Activated CD8-positive, alpha-beta T cell treated with anti-CD3 and anti-CD28 coated beads for 36 hours (primary cell): Measurements from ENCODE around the gene SOD3. TPM values are rescaled to one million over a fixed set of nuclear protein-coding genes. Genes with fewer than 3 reads are reported as not detected.

Source experiments
- ATAC-seq: fragments of 200-7000 bp; cut with Tn5 transposase; one replicate; pipeline ENCODE4 v1.10.0; 2021; ENCODE audit warnings: mild to moderate bottlenecking, moderate library complexity
- CTCF ChIA-PET: fragments of 350-600 bp; sonication (Branson Sonifier 250); formaldehyde crosslinking; loops from one replicate; lab custom pipeline; 2021; ENCODE audit warnings: antibody characterized with exemption; lab: Charles Lee
- POLR2A ChIA-PET: fragments of 350-600 bp; sonication (Branson Sonifier 250); formaldehyde crosslinking; loops from one replicate; lab custom pipeline; 2021; ENCODE audit warnings: antibody characterized with exemption; lab: Charles Lee
- DNase-seq: peaks from one replicate; pipeline ENCODE4 v3.0.0-alpha.2; 2020
- H3K27ac Mint-ChIP-seq: one replicate; pipeline ENCODE4 v1.8.0; 2021; ENCODE audit warnings: mild to moderate bottlenecking, mixed read lengths
- H3K27me3 Mint-ChIP-seq: one replicate; pipeline ENCODE4 v1.8.0; 2021; ENCODE audit warnings: mixed read lengths
- H3K36me3 Mint-ChIP-seq: one replicate; pipeline ENCODE4 v1.8.0; 2021; ENCODE audit warnings: low read depth, mixed read lengths
- H3K4me1 Mint-ChIP-seq: one replicate; pipeline ENCODE4 v1.8.0; 2021; ENCODE audit warnings: low read depth, mixed read lengths
- H3K4me3 Mint-ChIP-seq: one replicate; pipeline ENCODE4 v1.8.0; 2021; ENCODE audit warnings: mild to moderate bottlenecking, moderate library complexity, mixed read lengths
- H3K9me3 Mint-ChIP-seq: one replicate; pipeline ENCODE4 v1.8.0; 2021; ENCODE audit warnings: mixed read lengths
- intact Hi-C: fragments of 100-400 bp; cut with micrococcal nuclease; formaldehyde crosslinking; loops from one replicate; pipeline ENCODE4 v1.10.0; 2022
- total RNA-seq, 2 experiments: library from RNA; stranded (reverse); gene quantifications; one replicate each; pipeline ENCODE4 v1.2.3, GENCODE V29; 2021
- TF ChIP-seq, protein P1 (sequence below): fragments of 200-600 bp; IDR thresholded peaks from one replicate; pipeline ENCODE4 v1.8.0; 2022; ENCODE audit warnings: antibody characterized with exemption, mild to moderate bottlenecking

SOD3 gene
- total RNA-seq, 2 experiments from 2014 or later = not detected

DNA sequence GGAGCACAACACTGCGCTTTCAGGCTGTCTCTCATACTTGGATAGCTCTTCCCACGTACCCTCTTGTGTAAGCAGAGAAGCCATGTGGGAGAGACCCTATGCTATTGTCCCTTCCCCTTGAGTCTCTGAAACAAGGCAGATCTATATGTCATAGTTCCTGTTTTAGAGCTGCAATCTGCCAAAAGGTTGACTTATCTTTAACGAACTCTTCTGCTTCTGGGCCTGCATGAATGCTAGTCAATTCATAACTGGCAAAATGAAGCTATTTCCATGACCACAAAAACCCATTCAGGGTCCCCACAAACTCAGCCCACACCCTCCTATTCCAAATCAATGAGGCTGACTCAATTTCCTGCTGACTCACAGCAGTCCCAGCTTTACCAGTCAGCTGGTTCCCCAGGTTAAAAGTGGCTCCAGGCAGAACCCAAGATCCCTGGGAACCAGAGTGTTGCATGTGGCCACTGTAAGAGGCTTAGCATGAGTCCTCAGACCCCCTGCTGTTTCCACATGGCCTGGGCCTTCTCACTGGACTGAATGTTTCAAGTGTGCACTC lies 25.3 kb upstream of the SOD3 start:
- ChIA-PET CTCF (interaction anchor here (1.0 kb wide), 1 partner anchor 19 kb away, joined by 3 read pairs; no protein-coding TSS in a partner anchor), POLR2A (no interaction called here)
- no peak for DNase-seq
- TF ChIP-seq, protein P1, sequence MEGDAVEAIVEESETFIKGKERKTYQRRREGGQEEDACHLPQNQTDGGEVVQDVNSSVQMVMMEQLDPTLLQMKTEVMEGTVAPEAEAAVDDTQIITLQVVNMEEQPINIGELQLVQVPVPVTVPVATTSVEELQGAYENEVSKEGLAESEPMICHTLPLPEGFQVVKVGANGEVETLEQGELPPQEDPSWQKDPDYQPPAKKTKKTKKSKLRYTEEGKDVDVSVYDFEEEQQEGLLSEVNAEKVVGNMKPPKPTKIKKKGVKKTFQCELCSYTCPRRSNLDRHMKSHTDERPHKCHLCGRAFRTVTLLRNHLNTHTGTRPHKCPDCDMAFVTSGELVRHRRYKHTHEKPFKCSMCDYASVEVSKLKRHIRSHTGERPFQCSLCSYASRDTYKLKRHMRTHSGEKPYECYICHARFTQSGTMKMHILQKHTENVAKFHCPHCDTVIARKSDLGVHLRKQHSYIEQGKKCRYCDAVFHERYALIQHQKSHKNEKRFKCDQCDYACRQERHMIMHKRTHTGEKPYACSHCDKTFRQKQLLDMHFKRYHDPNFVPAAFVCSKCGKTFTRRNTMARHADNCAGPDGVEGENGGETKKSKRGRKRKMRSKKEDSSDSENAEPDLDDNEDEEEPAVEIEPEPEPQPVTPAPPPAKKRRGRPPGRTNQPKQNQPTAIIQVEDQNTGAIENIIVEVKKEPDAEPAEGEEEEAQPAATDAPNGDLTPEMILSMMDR = no peak
- H3K4me1 Mint-ChIP-seq = no peaks in the 10 kb centered on the region
- intact Hi-C loops = no loop called here
- no peaks in the 10 kb centered on the region for H3K9me3 Mint-ChIP-seq
- no peak overlapping the region for H3K27ac Mint-ChIP-seq
- no peaks in the 10 kb centered on the region for H3K27me3 Mint-ChIP-seq
- ATAC-seq = no peak
- H3K36me3 Mint-ChIP-seq = no peaks in the 10 kb centered on the region
- H3K4me3 Mint-ChIP-seq = no peak overlapping the region

DNA sequence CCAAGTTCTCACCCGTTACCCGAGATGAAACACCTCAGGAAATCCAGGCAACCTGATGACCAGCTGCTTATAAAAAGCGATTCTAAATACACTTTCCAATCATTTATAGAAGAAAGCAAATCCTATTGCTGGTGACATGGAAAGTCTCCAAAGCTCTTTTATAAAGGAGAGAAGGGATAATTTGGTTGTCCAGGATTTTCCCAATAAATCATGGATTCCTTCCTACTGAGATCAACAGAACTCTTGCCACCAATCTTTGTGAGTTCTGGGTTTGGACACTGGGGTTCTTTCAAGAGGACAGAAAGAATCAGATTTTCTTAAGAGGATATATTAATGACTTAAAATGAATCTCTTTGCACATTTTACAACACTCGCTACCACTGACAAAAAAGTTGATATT lies 24.7 kb upstream of the SOD3 start:
- ATAC-seq = no peak
- intact Hi-C loops = no loop called here
- Mint-ChIP-seq H3K27ac (no peak overlapping the region), H3K27me3 (no peaks in the 10 kb centered on the region), H3K36me3 (no peaks in the 10 kb centered on the region), H3K4me1 (no peaks in the 10 kb centered on the region), H3K4me3 (no peak overlapping the region), H3K9me3 (no peaks in the 10 kb centered on the region)
- no peak for DNase-seq
- CTCF ChIA-PET = interaction anchor here (1.0 kb wide), 1 partner anchor 19 kb away, joined by 3 read pairs; no protein-coding TSS in a partner anchor
- TF ChIP-seq, protein P1 = no peak
- POLR2A ChIA-PET = no interaction called here

DNA sequence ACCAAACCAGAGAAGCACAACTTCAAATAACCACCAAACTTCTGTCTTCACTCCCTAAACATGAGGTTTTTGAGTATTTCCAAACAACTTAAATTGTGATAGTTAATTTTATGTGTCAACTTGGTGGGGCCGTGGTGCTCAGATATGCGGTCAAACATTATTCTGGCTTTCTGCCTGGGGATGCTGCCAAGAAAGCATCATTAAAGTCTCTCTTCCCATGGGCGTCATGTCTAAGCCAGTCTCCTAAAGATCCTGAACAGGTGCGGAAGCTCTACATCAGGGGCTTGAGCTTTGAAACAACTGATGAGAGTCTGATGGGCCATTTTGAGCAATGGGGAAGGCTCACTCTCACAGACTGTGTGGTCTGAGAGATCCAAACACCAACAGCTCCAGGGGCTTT lies 24.1 kb upstream of the SOD3 start:
- no peaks in the 10 kb centered on the region for H3K27me3 Mint-ChIP-seq
- intact Hi-C loops = no loop called here
- DNase-seq (no peak), ATAC-seq (no peak)
- H3K4me1 Mint-ChIP-seq = no peaks in the 10 kb centered on the region
- no peaks in the 10 kb centered on the region for H3K9me3 Mint-ChIP-seq
- H3K4me3 Mint-ChIP-seq = no peak overlapping the region
- TF ChIP-seq, protein P1 = no peak
- H3K27ac Mint-ChIP-seq = no peak overlapping the region
- CTCF ChIA-PET = no interaction called here
- H3K36me3 Mint-ChIP-seq = no peaks in the 10 kb centered on the region
- POLR2A ChIA-PET = no interaction called here

DNA sequence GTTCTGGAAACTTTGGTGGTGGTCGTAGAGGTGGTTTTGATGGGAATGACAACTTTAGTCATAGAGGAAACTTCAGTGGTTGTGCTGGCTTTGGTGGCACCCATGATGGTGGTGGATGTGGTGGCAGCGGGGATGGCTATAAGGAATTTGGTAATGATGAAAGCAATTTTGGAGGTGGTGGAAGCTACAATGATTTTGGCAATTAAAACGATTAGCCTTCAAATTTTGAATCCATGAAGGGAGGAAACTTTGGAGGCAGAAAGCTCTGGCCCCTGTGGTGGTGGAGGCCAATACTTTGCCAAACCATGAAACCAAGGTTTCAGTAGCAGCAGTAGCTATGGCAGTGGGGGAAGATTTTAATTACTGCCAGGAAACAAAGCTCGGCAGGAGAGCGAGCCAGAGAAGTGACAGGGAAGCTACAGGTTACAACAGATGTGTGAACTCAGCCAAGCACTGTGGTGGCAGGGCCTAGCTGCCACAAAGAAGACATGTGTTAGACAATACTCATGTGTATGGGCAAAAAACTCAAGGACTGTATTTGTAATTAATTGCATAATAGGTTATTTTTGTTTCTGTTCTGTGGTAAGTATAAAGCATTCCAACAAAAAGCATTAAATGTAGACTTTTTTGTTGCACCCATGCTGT lies 23.2 kb upstream of the SOD3 start:
- Mint-ChIP-seq H3K36me3 (no peaks in the 10 kb centered on the region), H3K4me1 (no peaks in the 10 kb centered on the region), H3K4me3 (no peak overlapping the region), H3K27ac (no peak overlapping the region), H3K9me3 (no peaks in the 10 kb centered on the region), H3K27me3 (no peaks in the 10 kb centered on the region)
- TF ChIP-seq, protein P1 = no peak
- no peak for DNase-seq
- POLR2A ChIA-PET = no interaction called here
- no peak for ATAC-seq
- CTCF ChIA-PET = no interaction called here
- intact Hi-C loops = no loop called here

DNA sequence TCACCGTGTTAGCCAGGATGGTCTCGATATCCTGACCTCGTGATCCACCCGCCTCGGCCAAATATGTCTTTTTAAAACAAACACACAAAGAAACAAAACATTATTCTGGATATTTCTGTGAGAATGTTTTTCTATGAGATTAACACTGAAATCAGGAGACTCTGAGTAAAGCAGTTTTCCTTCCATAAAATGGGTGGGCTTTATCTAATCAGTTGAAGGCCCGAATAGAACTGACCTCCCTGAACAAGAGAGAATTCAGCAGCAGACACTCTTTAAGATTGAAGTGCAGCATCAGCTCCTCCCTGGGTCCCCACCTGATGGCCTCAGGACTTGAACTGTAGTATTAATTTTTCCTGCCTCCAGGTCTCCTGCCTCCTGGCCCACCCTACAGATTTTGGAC lies 22.4 kb upstream of the SOD3 start:
- H3K36me3 Mint-ChIP-seq = no peaks in the 10 kb centered on the region
- no peak overlapping the region for H3K27ac Mint-ChIP-seq
- TF ChIP-seq, protein P1 = no peak
- H3K4me1 Mint-ChIP-seq = no peaks in the 10 kb centered on the region
- no peak for DNase-seq
- no peak for ATAC-seq
- intact Hi-C loops = no loop called here
- H3K27me3 Mint-ChIP-seq = no peaks in the 10 kb centered on the region
- CTCF ChIA-PET = no interaction called here
- POLR2A ChIA-PET = no interaction called here
- no peak overlapping the region for H3K4me3 Mint-ChIP-seq
- no peaks in the 10 kb centered on the region for H3K9me3 Mint-ChIP-seq
